NCI-H2029 treated with DMSO at 0.1 percent for 48 hours (cell line): ENCODE data around the gene ARHGAP10.
"Not testable (repeated sequence)": the region's sequence is repeated elsewhere in the genome, so short reads cannot be mapped to it uniquely, and the experiment has no call there.

Experiments used
- DNase-seq: peaks from one replicate; lab custom pipeline; 2025; lab: John Stamatoyannopoulos, UW

The ARHGAP10 gene

DNA sequence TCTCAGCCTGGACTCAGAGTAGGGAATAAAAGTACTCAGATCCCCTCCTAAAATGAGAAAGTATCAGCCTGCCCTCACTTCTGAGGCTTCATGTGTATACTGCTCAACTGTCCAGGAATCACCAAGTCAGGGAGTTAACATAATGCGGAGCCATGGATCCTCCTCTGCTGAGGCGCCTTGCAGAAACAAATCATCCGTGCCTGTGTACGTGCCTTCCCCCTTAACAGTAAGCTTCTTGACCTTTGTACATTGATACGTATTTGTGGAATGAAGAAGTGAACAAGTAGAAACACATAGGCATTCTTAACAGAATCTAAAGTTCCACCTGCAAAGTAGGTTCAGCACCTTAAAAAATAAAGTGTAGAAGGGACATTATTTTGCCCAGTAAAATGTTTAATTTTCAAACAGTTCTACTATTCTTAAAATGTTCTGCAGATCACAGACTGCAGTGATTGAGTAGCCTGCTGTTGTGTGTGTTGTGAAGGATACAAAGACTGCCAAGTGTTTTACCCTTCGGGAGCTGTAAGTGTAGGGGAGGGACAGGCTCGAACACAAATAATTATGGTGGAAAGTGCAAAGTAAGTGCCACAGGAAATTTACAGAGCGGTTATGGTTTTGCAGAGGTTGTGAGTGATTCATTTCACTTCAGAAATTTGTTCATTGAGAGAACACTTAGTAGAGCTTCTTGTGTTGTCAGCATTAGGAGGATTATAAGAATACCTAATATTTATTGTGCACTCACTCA, 61.9 kb downstream of the ARHGAP10 start:
- no peak for DNase-seq

DNA sequence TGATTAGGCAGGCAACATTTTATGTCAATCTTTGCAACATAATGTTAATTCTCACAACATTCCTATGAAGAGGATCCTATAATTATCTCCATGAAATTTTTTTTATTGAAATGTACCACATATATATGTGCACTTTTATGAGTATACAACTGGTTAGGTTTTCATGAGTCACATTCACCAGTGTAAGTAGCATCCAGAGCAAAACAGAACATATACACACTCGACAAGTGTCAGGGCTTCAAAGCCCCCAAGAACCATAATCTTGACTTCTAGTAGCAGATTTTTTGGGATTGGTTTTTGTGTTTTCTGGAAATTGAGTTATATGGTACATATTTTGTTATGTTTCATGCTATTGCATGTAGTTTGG, 62.4 kb downstream of the ARHGAP10 start:
- DNase-seq, result no peak

DNA sequence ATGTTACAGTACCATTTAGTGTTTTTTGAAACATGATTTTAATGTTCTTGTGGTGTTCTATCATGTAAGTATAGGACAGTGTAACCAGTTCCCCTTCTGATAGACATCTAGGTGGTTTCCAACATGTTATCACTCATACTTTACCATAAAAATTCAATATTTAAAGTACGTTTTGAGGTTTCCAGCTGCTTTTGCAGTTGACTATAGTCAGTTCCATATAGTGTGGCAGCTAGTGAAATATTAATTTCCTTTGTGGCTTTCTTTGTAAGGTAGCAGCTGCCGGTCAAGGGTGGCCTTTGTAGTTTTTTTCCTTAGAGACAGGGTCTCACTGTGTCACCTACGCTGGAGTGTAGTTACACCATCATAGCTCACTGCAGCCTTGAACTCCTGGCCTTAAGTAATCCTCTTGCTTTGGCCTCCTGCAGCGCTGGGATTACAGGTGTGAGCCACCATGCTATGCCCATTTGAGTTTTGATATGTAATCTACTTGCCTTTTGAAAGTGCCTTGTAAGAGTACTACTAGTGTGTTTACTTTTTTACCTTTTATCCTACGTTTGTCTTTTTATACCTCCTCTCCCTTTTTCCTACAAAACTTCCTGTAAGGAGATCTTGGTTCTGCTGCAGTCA, 63.0 kb downstream of the ARHGAP10 start:
- no peak for DNase-seq

DNA sequence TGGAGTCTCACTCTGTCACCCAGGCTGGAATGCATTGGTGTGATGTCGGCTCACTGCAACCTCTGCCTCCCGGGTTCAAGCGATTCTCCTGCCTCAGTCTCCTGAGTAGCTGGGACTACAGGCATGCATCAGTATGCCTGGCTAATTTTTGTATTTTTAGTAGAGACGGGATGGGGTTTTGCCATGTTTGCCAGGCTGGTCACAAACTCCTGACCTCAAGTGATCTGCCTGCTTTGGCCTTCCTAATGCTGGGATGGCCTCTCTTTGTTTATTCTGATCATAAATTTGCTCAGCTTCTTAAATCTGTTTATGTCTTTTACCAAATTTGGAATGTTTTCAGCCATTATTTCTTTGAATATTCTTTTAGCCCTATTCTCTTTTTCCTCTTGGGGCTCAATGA, 67.2 kb downstream of the ARHGAP10 start:
- not testable (repeated sequence) for DNase-seq

DNA sequence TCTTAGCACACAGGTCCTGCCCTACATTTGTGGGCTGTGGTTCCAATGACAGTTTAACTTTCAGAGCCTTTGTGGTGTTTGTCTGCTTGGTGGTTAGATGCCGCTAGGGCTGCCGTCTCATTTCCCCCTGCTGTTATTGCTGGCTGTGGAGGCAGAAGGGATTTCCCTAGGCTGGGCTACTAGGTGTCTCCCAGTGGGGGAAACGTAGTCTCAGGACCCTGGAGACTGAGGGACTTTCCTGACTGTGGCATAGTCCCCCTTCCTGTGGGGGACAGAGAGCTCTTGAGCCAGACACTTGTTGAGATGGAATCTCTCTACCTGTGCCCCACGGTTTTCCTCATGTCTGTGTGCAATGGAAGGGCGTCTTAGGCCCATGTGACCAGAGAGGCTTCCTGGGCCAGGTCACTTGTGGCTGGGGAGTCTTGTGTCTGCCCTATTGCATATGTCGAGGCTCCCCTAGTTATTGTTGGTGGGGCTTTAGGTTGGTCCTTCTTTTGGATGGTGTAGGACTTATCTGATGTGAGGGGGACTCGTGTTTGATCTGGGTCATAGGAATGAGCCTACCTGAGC, 68.2 kb downstream of the ARHGAP10 start:
- no peak for DNase-seq

DNA sequence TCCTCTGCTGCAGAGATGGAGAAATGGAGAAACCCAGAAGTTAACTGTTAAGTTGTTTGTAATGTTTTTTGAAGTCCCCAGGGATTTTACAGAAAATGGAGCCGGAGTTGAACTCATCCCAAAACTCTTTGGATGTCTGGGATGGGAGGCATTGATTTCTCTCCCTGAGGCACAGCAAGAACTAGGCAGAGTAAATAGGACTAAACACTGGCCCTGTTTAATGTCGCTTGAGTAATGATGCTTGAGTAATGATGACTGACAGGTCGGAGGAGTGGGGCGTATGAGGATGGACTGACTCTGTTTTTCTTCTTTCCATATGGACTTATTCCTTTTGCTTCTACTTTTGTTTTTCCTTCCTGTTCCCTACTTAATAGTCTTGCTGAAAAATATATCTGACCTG, 69.9 kb downstream of the ARHGAP10 start:
- no peak for DNase-seq

DNA sequence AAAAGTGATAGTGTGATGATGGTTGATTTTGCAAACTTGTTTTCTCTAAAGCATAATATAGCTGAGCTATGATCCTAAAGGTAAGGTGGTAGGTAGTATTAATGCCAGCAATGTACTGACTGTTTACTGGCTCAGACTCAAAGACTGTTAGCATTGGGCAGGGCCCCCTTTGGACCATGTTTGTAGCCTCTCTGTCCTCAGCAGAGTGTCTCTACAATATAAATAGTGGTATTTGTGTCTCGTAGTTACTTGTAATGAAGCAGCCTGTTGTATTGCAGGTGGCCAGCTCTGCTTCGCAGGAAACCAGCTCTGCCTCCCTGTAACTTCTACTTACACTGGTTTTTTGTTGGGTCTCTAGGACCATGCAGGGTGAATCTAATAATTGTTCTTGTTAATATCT, 70.5 kb downstream of the ARHGAP10 start:
- DNase-seq, result no peak

DNA sequence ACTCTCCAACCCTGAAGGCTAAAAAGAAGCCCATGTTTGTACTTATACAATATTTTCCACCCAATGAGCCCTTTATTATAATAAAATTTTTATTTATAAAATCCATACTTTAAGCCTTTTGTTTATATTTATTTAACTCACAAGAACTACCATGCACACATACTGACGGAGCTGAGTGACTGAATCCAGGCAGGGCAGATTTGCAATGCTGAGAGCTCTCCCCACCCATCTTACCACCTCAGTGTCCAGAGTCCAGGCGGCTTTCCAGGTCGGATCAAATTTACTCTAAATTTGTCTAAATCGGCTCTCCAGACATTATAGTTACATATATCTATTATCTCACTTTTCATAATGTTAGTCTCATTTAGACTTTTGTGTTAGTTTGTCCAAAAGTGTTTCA, 74.1 kb downstream of the ARHGAP10 start:
- DNase-seq, result no peak

DNA sequence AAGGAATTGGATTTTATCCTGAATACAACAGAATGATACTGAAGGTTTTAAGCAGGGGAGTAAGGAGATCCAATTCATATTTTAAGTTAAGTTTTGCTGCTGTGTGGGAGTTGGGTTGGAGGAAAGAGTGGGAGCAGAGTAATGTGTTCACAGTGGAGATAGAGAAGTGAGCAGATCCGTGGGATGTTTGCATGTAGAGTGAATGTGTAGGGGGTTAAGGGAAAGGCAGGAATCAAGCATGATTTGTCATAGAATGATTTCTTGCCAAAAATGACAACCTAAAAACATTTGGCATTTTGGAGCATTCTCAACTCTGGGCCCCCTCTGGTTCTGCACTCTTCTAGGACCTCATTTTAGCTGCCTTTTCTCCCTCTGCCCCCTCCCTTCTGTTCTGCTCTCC, 76.6 kb downstream of the ARHGAP10 start:
- no peak for DNase-seq

DNA sequence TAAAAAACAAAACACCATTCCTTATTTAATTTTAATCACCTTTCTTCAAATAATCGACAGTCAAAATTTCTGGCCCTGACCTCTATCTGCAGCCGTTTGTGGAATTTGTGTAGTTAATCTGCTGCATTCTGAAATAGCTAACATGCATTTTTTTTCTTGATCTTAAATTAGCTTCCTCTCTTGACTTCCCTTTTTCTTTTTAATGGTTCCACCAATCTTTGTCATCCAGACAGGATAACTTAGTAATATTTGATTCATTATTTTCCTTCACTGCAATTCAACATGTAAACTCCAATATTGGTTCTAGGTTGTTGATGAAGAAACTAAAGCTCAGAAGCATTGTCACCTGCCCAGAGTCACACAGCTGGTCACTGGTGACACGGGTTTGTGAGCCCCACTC, 77.3 kb downstream of the ARHGAP10 start:
- DNase-seq, result no peak

DNA sequence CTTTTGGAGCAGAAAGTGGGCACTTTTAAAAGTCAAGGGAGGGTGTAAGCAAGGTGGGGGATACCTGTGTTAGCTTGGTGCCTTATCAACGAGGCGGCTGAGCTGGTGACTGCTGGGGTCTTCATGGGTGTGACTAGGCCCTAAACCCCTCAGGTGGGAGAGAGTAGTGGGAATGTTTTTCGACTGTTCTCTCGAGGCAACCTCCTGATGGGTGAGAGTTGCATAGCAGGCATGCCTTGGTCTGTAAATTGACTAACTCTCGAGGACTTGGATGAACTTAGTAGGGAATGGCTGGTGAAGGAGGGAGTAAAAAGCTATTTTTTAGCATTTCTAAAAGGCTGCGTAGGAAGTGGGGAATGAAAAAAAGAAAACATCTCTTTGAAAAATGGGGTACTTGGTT, 80.0 kb downstream of the ARHGAP10 start:
- no peak for DNase-seq

DNA sequence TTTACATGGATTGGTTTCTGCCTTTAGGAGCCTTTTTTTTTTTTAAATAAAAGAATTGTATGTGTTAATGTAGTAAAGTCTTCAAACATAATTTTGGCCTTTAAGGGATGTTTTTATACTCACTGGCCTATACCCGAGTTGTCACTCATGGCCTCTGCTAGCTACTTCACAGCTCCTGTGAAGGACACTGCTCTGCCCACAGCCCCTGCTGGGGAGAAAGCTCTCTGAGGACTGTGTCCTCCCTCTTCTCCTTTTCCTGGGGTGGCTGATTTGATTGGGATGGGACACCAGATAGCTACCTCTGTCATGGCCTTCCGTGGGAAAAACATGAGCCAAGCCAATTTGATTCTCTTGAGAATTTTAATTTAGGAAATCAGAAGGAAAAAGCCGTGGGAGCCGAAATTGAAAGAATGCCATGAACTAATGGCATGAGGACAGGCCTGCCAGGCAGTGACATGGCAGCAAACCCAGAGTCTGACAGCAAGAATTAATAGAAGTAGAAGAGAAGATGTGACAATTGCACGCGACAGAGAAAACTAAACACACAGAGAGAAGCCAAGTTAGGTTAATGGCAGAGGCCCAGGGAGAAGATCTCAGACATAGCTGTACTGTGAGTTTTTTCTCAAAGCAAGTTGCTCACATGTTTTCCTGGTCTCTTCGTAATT, 81.4 kb downstream of the ARHGAP10 start:
- no peak for DNase-seq

DNA sequence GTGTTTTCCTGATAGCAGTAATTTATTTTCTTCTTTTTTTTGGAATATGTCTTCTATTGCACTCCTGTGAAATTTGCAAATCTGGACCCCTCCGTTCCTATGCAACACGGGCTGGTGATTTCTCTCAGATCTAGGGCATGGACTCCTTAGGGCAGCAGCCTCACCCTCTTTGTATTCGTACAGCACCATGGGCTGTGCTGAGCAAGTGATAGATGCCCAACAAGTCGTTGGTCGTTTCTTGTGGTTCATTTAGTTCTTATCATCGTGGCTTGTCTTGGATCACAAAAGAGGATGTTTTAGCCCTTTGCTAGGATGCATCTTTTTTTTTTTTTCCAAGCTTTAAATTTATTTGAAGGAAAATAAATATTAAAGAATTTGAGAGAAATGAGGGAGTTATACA, 82.1 kb downstream of the ARHGAP10 start:
- no peak for DNase-seq

DNA sequence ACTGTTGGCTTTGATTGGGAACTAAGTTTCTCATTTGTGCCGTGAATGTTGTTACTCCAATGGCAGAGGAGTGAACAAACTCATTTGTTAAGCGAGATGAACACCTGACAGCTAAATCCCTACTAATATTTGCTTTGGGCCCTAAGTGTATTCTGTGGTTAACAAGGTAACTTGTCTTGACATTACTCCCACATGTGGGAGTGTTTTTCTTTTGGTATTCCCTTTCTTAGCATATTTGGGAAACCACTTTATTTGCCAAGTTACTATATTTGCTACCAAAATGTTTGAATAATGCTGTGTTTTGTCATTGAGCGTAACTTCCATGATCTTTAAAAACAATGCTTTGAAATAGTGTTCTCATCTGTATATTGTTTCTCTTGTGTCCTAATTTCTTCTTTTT, 82.5 kb downstream of the ARHGAP10 start:
- DNase-seq, result no peak

DNA sequence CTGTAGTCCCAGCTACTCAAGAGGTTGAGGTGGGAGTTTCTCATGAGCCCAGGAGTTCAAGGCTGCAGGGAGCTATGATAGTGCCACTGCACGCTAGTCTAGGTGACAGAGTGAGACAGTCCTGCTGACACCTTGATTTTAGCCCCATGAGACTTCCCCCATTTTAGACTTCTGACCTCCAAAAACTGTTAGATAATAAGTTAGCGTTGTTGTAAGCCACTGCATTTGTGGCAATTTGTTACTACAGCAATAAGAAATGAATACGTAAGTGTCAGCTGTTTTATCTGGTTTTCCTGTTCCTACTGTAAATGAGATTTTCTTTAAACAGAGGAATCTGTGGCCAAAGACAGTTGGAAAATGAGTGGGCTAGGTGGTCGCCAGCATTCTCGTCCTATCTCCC, 83.9 kb downstream of the ARHGAP10 start:
- no peak for DNase-seq

DNA sequence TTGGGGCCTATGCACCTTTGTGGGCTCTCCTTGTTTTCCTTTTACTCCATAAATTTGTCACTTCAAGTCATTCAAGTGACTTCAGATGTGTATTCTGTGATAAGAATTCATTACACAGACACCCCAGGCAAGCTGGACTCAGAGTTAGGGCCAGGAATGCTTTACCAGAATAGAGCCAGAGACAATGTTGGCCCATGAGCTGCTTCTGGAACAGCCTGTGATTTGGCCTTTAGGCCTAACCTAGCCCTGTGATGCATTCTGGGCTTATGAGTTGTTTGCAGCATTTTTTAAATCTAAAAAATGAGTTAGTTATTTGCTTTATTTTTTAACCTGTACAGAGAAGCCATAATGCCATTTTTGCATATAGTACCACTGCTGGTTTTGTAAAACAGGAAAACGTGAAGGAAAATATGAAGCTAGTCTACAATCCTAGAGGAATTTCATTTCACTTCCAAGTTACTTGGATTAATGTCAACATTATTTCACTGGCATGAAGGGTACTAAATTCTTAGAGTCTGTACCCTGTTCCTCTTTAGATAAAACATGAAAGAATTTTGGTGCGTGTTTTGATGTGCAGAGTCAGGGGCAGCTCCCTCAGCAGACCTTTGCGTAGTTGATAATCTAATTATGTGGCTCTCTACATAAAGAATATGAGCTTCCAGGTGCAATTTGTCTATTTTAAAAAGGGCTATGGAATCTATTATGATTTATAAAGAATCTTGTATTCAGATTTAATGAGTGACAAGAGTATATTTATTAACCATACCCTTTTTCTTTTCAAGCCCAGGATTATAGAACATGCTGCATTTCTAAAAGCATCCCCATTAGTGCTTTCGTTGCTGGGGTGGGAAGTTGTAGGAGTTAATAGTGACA, 84.7 kb downstream of the ARHGAP10 start:
- no peak for DNase-seq

DNA sequence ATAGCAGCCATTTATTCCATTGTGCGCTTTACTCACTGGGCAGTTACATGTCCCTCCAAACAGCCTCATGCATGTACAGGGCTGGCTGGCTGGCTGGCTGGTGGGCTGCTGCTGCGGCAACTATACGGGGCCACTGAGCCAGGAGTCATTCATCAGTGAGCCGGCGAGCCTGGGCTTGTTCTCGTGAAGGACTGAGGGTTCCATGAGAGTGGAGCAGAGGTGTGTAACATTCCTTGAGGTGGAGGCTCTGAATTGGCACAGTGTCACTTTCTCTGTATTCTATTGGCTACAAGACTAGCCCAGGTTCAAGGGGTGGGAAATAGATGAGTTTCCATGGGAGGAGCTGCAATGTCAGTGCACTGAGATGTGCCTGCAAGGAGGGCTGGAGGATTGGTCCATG, 89.1 kb downstream of the ARHGAP10 start:
- no peak for DNase-seq

DNA sequence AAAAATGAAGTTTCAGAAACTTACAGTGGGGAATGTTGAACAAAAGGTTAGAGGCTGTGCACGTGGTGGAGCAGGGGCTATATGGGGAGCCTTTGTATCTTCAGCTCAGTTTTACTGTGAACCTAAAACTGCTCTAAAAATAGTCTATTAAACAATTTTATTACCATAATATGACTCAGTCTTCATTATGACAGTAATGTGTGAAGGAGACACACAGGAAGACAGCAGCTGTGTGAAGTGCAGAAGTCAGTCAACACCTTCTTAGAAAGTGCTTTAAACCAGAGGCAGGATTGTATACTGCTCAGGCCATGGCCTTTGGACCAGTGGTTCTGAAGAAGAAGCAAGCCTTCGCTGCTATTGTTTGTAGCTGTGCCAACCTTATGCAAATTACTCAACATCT, 89.7 kb downstream of the ARHGAP10 start:
- no peak for DNase-seq

DNA sequence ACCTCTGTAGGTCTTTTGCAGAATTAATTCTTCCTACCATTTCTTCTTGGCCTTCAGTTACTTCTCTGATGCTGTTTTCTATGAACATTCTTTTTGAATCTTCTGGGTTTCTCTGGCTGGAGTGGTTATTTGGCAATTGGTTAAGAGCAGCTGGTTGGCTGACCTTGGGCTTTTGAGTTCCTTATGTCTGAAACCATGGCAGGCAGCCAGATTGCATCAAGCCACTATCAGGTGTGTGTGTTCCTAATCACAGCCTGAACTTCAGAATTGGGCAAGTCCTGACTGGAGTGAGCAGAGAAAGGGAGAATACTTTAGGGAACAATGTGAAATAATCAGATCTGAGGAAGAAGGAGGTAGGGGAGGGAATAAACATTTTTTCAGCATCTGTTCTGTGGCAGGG, 90.2 kb downstream of the ARHGAP10 start:
- DNase-seq, result peak; percentile 1

DNA sequence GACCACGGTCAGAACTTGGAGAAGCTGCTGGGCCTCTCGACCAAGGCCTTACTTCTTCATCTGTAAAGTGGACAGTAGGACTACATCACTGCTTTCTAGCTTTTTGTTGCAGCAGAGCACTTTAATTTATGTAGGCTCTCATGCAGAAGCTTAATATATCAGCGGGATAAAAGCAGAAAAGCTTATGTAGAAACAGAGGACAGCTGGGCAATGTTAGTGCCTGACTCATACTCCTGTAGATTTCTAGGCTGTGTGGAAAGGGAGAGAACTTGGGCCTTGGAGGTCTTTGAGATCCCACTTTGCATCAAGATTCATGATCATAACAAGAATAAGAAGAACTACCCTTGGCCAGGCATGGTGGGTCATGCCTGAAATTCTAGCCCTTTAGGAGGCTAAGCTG, 91.2 kb downstream of the ARHGAP10 start:
- DNase-seq, result no peak

DNA sequence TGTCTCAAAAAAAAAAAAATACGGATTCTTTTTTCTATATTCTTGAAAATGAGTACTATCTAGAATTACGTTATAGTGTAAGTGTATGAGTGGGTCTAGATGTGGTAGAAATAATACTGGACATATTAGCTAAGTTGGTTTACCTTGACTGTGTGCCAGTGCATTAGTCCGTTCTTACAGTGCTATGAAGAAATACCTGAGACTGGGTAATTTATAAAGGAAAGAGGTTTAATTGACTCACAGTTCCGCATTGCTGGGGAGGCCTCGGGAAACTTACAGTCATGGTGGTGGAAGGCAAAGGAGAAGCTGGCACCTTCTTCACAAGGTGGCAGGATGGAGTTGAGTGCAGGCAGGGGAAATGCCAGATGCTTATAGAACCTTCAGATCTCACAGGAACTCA, 92.4 kb downstream of the ARHGAP10 start:
- DNase-seq, result no peak

DNA sequence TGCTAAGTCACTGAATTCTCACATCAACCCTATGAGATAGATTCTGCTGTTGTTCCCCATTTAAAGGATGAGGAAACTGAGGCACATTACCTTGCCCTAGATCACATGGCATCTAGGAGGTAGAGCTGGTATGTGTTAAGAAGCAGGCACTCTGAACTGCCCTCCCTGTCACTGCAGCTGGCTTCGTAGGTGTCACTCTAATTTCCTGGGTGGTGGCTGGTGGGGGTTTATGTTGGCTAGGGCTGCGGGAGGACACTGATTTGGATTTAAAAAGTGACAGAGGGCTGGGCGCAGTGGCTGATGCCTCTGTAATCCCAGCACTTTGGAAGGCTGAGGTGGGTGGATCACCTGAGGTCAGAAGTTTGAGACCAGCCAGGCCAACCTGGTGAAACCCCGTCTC, 93.0 kb downstream of the ARHGAP10 start:
- DNase-seq, result no peak
